Measurements from ENCODE around the gene PTPN20. TPM values are rescaled to one million over a fixed set of nuclear protein-coding genes. Genes with fewer than 3 reads are reported as not detected.

PTPN20 gene
- total RNA-seq, 2 donors from 2014 or later: 2.5 to 10.2 TPM

GRCh38 chr10:47046321-47047126, 135.3 kb downstream of the PTPN20 start:
- DNase-seq (ENCODE audit: low spot score): no peak
- Histone ChIP-seq H3K36me3 (no peaks in the 10 kb centered on the region), H3K27me3 (replicated peaks; ENCODE audit: insufficient read depth) (no peaks in the 10 kb centered on the region), H3K27ac (no peak overlapping the region), H3K9me3 (no peaks in the 10 kb centered on the region), H3K4me3 (no peak overlapping the region), H3K4me1 (replicated peaks) (no peaks in the 10 kb centered on the region)
- intact Hi-C loops (cut with DNase I): loop anchor here (5.0 kb wide), 1 partner anchor 266 kb away; no protein-coding TSS in a partner anchor
- WGBS: 92% methylated on average over 18 of the region's 20 CpGs
- TF ChIP-seq POLR2AphosphoS5 (IDR thresholded peaks at IDR 0.05) (no peak), POLR2A (IDR thresholded peaks at IDR 0.05) (no peak)
- TF ChIP-seq, protein P1, sequence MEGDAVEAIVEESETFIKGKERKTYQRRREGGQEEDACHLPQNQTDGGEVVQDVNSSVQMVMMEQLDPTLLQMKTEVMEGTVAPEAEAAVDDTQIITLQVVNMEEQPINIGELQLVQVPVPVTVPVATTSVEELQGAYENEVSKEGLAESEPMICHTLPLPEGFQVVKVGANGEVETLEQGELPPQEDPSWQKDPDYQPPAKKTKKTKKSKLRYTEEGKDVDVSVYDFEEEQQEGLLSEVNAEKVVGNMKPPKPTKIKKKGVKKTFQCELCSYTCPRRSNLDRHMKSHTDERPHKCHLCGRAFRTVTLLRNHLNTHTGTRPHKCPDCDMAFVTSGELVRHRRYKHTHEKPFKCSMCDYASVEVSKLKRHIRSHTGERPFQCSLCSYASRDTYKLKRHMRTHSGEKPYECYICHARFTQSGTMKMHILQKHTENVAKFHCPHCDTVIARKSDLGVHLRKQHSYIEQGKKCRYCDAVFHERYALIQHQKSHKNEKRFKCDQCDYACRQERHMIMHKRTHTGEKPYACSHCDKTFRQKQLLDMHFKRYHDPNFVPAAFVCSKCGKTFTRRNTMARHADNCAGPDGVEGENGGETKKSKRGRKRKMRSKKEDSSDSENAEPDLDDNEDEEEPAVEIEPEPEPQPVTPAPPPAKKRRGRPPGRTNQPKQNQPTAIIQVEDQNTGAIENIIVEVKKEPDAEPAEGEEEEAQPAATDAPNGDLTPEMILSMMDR (IDR thresholded peaks at IDR 0.05): no peak

DNA sequence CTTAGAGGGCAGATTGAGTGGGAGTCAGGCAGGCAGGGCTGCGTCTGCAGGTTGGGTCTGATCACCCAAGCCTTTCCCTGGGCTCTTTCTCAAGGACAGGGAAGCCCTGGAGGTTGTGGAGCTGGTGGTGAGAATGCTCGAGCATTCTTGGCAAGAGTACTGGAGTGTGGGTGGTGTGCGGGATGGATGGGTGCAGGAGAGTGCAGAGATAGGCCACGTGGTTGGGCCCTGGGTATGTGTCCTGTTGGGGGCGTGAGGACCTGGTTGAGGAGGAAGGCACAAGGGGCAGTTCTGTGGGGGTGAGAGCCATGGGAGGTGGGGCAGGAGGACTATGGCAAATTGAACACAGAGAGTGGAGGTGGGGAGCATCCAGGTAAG, 135.9 kb downstream of the PTPN20 start:
- 77% methylated on average over 5 of the region's 5 CpGs for WGBS
- H3K36me3 ChIP-seq: no peaks in the 10 kb centered on the region
- H3K27me3 ChIP-seq (replicated peaks; ENCODE audit: insufficient read depth): no peaks in the 10 kb centered on the region
- H3K4me3 ChIP-seq: no peak overlapping the region
- no peaks in the 10 kb centered on the region for H3K9me3 ChIP-seq
- no peak overlapping the region for H3K27ac ChIP-seq
- intact Hi-C loops (cut with DNase I): loop anchor here (5.0 kb wide), 1 partner anchor 265 kb away; no protein-coding TSS in a partner anchor
- H3K4me1 ChIP-seq (replicated peaks): no peaks in the 10 kb centered on the region
- DNase-seq (ENCODE audit: low spot score): no peak
- TF ChIP-seq, protein P1 (IDR thresholded peaks at IDR 0.05): no peak
- no peak for TF ChIP-seq POLR2AphosphoS5 (IDR thresholded peaks at IDR 0.05)

DNA sequence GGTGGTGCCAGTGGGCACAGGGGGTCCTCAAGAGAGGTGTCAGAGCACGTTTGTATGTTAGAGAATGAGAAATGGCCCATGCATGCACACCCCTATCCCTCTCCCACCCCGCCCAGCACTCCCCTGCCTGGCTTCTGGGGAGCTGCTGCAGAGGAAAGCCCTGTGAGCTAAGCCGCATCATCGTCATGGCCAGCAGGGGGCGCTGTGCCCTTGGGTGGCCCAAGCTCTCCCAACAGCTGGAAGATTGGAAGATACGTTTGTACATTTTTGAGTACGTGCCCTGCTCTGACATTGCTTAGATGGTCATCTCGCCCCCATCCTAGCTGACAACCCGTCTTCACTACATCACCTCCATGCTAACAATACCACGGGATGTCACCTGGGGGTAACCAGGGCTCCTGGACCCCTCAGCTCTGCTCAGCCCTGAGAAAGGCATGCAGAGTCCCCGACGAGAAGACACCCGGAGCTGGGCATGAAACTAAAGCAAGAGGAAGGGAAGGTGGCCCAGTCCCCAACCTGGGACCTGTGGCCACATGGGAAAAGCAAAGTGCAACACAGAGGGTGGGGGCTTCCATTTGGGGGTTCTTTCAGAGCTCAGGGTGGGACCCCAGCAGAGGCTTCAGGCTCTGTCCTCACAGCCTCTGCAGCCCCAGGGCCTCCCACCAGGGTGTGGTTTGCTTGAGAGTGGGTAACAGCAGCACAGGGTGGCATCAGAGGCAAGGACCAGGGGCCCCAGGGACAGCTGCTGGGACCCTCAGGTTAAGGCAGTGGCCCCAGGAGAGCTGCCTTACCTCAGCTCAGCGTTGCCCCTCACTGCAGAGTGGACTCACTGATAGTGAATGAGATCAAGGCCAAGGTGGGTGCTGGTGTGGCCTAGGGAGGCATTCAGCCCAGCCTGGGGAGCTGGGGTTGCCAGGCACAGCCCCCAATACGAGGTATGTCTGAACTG, 136.6 kb downstream of the PTPN20 start:
- peak; percentile 64 for DNase-seq (ENCODE audit: low spot score)
- 43% methylated on average over 15 of the region's 15 CpGs for WGBS
- Histone ChIP-seq H3K4me1 (replicated peaks) (no peaks in the 10 kb centered on the region), H3K27me3 (replicated peaks; ENCODE audit: insufficient read depth) (no peaks in the 10 kb centered on the region), H3K36me3 (no peaks in the 10 kb centered on the region), H3K9me3 (no peaks in the 10 kb centered on the region), H3K27ac (no peak overlapping the region), H3K4me3 (no peak overlapping the region)
- intact Hi-C loops (cut with DNase I): loop anchor here (5.0 kb wide), 1 partner anchor 264 kb away; no protein-coding TSS in a partner anchor
- TF ChIP-seq, protein P1 (IDR thresholded peaks at IDR 0.05): peak; percentile 73 to 97 (median 82)
- no peak for TF ChIP-seq POLR2A (IDR thresholded peaks at IDR 0.05)

DNA sequence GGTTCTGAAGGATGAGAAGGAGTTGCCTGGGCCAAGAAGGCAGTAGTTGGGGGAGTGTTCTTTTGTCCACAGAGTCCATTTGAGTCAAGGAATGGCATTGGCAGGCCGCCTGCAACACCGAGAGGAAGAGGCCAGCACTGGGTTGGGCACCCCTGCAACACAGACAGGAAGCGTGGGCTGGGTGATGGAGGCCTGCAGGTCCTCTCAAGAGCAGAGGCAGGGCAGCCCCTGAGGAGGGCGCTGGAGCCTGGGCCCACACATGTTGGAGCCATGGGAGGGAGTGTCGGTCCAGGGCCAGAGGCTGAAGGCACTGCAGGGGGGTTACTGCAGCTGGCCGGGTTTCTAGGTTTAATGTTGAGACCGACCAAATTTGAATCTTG, 137.3 kb downstream of the PTPN20 start:
- Histone ChIP-seq H3K4me3 (no peak overlapping the region), H3K27ac (no peak overlapping the region), H3K27me3 (replicated peaks; ENCODE audit: insufficient read depth) (no peaks in the 10 kb centered on the region), H3K36me3 (no peaks in the 10 kb centered on the region), H3K4me1 (replicated peaks) (no peaks in the 10 kb centered on the region), H3K9me3 (no peaks in the 10 kb centered on the region)
- intact Hi-C loops (cut with DNase I): loop anchor here (5.0 kb wide), 1 partner anchor 264 kb away; no protein-coding TSS in a partner anchor
- TF ChIP-seq, protein P1 (IDR thresholded peaks at IDR 0.05): no peak
- TF ChIP-seq POLR2AphosphoS5 (IDR thresholded peaks at IDR 0.05) (no peak), POLR2A (IDR thresholded peaks at IDR 0.05) (no peak)
- 83% methylated on average over 7 of the region's 7 CpGs for WGBS
- DNase-seq (ENCODE audit: low spot score): no peak

Measured in prostate gland (tissue), 2 donors.